ENCODE results near the gene SETD6. TPM values are rescaled to one million over a fixed set of nuclear protein-coding genes. Genes with fewer than 3 reads are reported as not detected.

SETD6 gene
- total RNA-seq, 1 donor from 2014 or later = 12.3 TPM

GRCh38 chr16:58507195-58507962 is 7.9 kb upstream of the SETD6 start:
- DNase-seq (ENCODE audit: low spot score) = no peak

DNA sequence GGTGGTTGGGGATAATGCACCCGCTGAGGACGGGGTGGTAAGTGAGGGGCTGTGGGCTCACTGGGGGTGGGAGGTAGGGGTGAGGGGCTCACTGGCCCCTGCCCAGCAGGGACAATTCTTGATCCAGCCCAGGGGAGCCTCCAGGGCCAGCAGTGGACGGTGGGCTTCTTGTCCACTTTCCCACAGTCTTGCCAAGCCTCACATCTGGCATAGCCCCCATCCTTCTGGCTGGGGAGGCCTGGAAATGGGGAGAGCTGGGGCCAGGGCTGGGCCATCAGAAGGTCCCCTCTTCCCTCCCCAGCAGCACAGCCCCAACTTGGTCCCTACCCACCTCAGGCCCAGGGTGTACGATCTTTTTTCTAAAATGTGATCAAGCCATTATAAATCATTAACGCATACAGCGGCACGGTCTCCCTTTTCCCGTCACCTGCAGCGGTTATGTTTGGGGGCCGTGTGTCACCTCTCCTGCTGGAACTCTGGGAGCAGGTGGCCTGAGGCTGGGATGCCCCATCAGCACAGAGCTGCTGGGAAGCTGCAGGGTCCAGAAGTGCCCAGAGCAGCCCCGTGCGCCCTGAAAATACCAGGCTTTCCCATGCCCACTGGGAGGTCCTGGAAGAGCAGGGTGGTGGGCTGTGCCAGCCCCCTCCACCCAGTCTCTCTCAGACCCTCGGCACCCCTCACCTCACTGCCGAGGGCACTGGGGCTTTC is 7.2 kb upstream of the SETD6 start:
- DNase-seq (ENCODE audit: low spot score) = peak; percentile 74

DNA sequence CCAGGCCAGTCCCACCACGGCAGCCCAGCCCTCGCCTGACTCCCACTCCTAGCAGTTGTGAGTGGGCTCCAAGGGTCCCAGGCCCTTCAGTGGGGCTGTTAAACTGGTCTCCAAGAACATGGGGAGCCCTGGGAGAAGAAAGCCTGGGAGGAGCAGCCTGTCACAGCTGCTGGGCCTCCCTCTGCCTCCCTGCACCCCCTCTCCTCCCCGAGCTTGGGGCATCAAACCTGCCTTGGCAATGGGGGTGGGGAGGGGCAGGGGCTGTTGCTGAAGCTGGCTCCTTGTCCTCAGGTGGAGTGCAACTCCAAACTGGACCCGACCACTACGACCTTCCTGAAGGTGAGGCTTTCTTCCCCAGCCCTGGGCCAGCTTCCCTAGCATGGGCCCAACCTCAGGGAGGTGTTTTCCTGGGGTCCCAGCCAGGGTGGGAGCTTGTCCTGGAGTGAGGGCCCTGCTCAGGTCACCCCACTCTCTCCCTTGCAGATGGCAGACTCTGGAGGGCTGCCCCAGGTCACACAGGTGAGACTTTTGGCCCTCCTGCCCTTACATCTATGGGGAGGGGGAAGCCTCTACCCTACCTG is 6.6 kb upstream of the SETD6 start:
- peak; percentile 57 for DNase-seq (ENCODE audit: low spot score)

- DNase-seq (ENCODE audit: low spot score) = peak; percentile 72
These were observed 5.8 kb upstream of the SETD6 start for GRCh38 chr16:58509256-58510096.

DNA sequence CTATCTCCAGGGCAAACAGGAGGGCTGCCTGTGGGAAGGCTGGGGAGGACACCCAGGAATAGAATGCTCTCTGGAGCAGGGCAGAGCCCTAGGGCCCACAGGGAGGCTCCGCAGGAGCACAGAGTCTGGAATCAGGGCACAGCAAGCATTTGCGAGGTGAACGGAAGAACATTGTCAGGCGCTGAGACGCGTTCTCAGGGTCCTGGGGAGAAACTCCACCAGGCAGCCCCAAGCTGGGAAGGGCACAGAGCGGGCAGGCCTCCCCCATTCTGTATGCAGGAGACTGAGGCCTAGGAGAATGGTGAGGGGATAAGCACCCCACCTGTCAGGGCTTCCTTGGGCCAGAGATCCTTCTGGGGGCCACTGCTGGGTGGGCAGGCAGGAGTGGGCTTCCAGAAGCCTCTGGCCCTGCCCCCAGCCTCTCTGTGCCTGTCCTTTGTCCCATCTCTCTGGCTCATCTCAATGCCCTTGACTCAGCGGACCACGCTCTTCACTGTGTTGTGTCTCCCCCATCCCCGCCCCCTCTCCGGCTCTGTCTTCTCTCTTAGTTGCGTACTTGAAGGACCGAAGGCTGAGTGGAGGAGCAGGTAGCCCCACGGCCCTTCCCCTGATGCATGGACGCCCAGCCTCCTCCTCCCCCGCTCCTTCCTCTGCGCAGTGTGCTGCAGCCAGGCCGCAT is 5.1 kb upstream of the SETD6 start:
- DNase-seq (ENCODE audit: low spot score) = peak; percentile 75

- peak; percentile 81 for DNase-seq (ENCODE audit: low spot score)
These were observed 4.3 kb upstream of the SETD6 start for GRCh38 chr16:58510776-58511628.

DNA sequence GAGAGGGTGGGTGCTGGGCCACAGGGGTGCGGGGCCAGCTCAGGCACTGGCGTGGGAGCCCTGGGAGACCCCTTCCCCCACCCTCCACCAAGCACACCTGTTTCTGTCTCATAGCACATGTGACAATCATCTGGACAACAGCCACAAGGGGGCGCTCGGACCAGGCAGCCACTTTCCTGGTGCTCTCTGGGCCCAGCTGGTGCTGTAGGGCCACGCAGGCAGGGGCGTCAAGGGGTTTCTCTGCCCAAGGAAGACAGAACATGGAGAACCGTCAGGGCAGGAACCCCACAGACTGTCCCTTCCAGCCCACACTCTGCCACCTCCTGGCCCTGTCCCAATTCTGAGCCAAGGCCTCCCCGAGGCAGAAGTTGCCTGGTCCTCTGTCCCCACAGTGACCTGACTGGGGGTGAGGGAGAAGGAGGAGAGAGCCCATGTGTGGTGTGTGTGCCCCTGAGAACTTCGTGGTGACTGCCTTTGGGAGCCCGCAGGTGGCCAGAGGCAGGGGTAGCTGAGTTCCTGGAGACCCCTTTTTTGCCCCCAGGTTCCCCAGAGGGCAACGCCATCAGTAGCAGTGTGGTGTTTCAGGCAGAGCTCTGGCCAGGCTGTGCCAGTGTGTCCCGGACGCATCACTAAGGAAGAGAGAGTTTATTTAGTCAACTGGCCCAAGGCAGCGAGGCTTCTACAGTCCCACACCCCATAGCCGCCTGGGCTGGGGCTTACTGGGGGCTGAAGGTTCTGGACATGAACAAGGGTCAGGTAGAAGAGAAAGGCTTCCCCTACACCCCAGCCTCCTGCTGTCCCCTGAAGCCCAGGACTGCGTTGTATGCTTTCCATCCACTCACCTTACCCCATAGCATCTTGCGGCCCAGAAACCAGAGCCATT is 3.1 kb upstream of the SETD6 start:
- DNase-seq (ENCODE audit: low spot score) = peak; percentile 93

- DNase-seq (ENCODE audit: low spot score) = no peak
These were observed 1.4 kb upstream of the SETD6 start for GRCh38 chr16:58513874-58514273.

GRCh38 chr16:58515871-58516767 is 802 bp downstream of the SETD6 start:
- peak; percentile 85 for DNase-seq (ENCODE audit: low spot score)

- no peak for DNase-seq (ENCODE audit: low spot score)
These were observed 1.4 kb downstream of the SETD6 start for GRCh38 chr16:58516768-58517107.

DNA sequence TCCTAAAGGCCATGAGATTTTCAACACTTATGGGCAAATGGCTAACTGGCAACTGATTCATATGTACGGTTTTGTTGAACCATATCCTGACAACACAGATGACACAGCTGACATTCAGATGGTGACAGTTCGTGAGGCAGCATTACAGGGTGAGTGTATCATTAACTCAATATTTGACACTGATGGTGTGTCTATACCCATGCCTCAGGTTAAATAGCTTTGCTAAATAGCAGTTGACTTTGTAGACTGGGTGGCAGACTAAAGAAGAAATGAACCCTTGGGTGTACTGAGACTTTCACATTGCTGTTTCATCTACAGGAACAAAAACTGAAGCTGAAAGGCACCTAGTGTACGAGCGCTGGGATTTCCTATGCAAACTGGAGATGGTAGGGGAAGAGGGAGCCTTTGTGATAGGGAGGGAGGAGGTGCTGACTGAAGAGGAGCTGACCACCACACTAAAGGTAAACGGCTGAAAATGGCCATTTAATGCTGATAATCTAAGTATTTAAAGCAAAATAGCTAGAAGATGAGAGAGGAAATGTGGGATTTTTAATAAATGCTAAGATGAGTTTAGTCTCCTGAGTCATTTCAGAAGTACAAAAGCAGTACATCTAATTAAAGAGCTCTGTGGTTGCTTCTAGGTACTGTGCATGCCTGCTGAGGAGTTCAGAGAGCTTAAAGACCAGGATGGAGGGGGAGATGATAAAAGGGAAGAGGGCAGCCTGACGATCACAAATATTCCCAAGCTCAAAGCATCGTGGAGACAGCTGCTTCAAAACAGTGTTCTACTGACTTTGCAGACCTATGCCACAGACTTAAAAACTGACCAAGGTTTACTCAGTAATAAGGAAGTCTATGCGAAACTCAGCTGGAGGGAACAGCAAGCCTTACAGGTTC is 3.0 kb downstream of the SETD6 start:
- no peak for DNase-seq (ENCODE audit: low spot score)

GRCh38 chr16:58518980-58519368 is 3.7 kb downstream of the SETD6 start:
- DNase-seq (ENCODE audit: low spot score) = no peak

GRCh38 chr16:58519707-58520106 is 4.4 kb downstream of the SETD6 start:
- DNase-seq (ENCODE audit: low spot score) = no peak

GRCh38 chr16:58530179-58530578 is 14.9 kb downstream of the SETD6 start:
- no peak for DNase-seq (ENCODE audit: low spot score)

GRCh38 chr16:58532414-58532813 is 17.1 kb downstream of the SETD6 start:
- no peak for DNase-seq (ENCODE audit: low spot score)

- no peak for DNase-seq (ENCODE audit: low spot score)
These were observed 18.6 kb downstream of the SETD6 start for GRCh38 chr16:58533751-58534470.

Data from mesenteric fat pad (tissue), 1 donor.